GM23248 (cell line): ENCODE results near the gene TSPAN7. TPM values are rescaled to one million over a fixed set of nuclear protein-coding genes. Genes with fewer than 3 reads are reported as not detected.
A peak's percentile ranks its signal among the peaks of the same experiment; 100 is the strongest.

Experiments used
- DNase-seq: peaks from one replicate; pipeline ENCODE4 v3.0.0-alpha.2; 2015
- H2AFZ ChIP-seq: fragments of 200-600 bp; sonication (generic); 2 replicates; pipeline ENCODE4 v1.6.1; 2016; ENCODE audit warnings: antibody characterized with exemption
- H3F3A ChIP-seq: fragments of 200-600 bp; sonication (generic); 2 replicates; pipeline ENCODE4 v1.6.1; 2016; ENCODE audit warnings: mild to moderate bottlenecking, antibody characterized with exemption, mixed run types; ENCODE audit not compliant: insufficient read depth
- H3K27ac ChIP-seq: fragments of 200-600 bp; sonication (generic); 2 replicates; pipeline ENCODE4 v1.5.1; 2016; ENCODE audit warnings: mild to moderate bottlenecking
- H3K27me3 ChIP-seq: fragments of 200-600 bp; sonication (generic); replicated peaks from 2 replicates; pipeline ENCODE4 v1.6.1; 2016; ENCODE audit warnings: mild to moderate bottlenecking; ENCODE audit not compliant: insufficient read depth
- H3K36me3 ChIP-seq: fragments of 200-600 bp; sonication (generic); 2 replicates; pipeline ENCODE4 v1.6.1; 2016; ENCODE audit warnings: low read depth, mild to moderate bottlenecking
- H3K4me1 ChIP-seq: fragments of 200-600 bp; sonication (generic); 2 replicates; pipeline ENCODE4 v1.6.1; 2016; ENCODE audit warnings: mild to moderate bottlenecking; ENCODE audit not compliant: insufficient read depth
- H3K4me2 ChIP-seq: fragments of 200-600 bp; sonication (generic); one replicate; pipeline ENCODE4 v1.6.1; 2016; ENCODE audit warnings: mild to moderate bottlenecking; ENCODE audit not compliant: unreplicated experiment
- H3K4me3 ChIP-seq: fragments of 200-600 bp; sonication (generic); 2 replicates; pipeline ENCODE4 v1.5.1; 2016; ENCODE audit warnings: mild to moderate bottlenecking
- H3K79me2 ChIP-seq: fragments of 200-600 bp; sonication (generic); 2 replicates; pipeline ENCODE4 v1.6.1; 2016; ENCODE audit warnings: mild to moderate bottlenecking; ENCODE audit not compliant: insufficient read depth
- H3K9ac ChIP-seq: fragments of 200-600 bp; sonication (generic); 2 replicates; pipeline ENCODE4 v1.6.1; 2016; ENCODE audit warnings: mild to moderate bottlenecking
- H3K9me2 ChIP-seq: fragments of 200-600 bp; sonication (generic); 2 replicates; pipeline ENCODE4 v1.6.1; 2016; ENCODE audit warnings: mixed run types, mild to moderate bottlenecking, moderate library complexity; ENCODE audit not compliant: insufficient read depth
- H3K9me3 ChIP-seq: fragments of 200-600 bp; sonication (generic); one replicate; pipeline ENCODE4 v1.6.1; 2017; ENCODE audit warnings: low read depth
- H4K20me1 ChIP-seq: fragments of 200-600 bp; sonication (generic); 2 replicates; pipeline ENCODE4 v1.6.0; 2016; ENCODE audit not compliant: insufficient read depth
- EZH2 ChIP-seq: fragments of 200-600 bp; sonication (generic); IDR thresholded peaks from 2 replicates; pipeline ENCODE4 v1.6.1; 2018; ENCODE audit warnings: antibody characterized with exemption, mild to moderate bottlenecking; ENCODE audit not compliant: insufficient read depth, poor library complexity, severe bottlenecking
- EZH2phosphoT487 ChIP-seq: fragments of 200-600 bp; sonication (generic); IDR thresholded peaks from 2 replicates; pipeline ENCODE4 v1.6.1; 2018; ENCODE audit warnings: antibody characterized with exemption, moderate library complexity, mild to moderate bottlenecking, low read depth; ENCODE audit not compliant: insufficient read depth
- WGBS, 2 experiments: methylation state at CpG; one replicate each; pipeline ENCODE4 v1.1.6; 2015 to 2017; ENCODE audit warnings: low lambda C conversion rate in 2 of 2, low coverage in 1 of 2; ENCODE audit errors: missing lambda C conversion rate in 2 of 2; 5-methylcytosine and 5-hydroxymethylcytosine counted together
- in situ Hi-C: fragments of 300-500 bp; cut with MboI; formaldehyde crosslinking; loops from 2 replicates; pipeline ENCODE4 v1.15.0; 2020
- polyA plus RNA-seq: library from polyadenylated mRNA; unstranded; fragments of >200 nt; fragmentation: Nextera tagmentation; extraction: Ambion mirVana; gene quantifications from 2 replicates; pipeline ENCODE4 v1.2.1, GENCODE V29; 2016
- total RNA-seq: library from RNA; depleted of rRNA; stranded (reverse); fragments of >200 nt; shearing (Covaris generic); gene quantifications from 2 replicates; pipeline ENCODE4 v1.2.3, GENCODE V29; 2014

TSPAN7 gene
- total and polyA plus RNA-seq, 2 experiments from 2014 or later = not detected

DNA sequence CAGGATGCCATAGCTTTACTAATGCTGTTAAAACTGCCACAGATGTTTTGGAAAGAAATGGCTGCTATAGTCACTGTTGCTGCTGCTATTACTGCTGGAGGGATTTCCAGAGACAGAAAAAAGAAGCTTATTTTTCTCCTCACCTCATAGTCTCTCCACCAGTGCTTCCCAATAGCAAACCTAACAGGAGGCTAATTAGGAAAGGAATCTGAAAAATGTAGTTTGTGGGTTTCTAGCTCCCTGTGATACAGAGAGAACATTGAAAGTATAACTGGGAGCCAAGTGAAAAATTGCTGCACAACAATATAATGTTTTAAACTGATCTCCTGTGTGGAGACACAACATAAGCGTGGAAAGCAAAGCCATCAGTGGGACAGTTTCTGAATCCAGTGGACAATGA is 8.6 kb upstream of the TSPAN7 start:
- no peak for DNase-seq
- in situ Hi-C loops = no loop called here

DNA sequence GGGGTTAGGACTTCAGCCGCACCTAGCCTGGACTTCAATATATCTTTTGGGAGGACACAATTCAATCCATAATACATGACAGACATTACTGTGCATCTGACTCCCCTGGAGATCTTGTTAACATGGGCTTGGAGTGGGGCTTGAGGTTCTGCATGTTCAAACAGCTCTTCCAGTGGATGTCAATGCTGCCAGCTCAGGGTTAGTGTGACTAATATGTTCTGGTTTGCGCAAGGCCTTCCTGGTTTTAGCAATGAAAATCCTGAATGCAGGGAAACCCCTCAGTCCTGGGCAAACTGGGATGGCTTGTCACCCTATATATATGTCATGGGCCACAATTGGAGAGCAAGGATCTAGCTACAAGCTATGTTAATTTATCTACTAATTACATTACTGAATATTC is 2.7 kb upstream of the TSPAN7 start:
- Histone ChIP-seq H3K9ac (no peak overlapping the region), H3K27ac (no peak overlapping the region), H2AFZ (no peak overlapping the region), H3K79me2 (no peaks in the 10 kb centered on the region), H3K36me3 (no peaks in the 10 kb centered on the region), H3K4me2 (no peak overlapping the region), H3K4me1 (no peaks in the 10 kb centered on the region), H3K9me2 (no peaks in the 10 kb centered on the region), H3F3A (no peaks in the 10 kb centered on the region), H3K4me3 (no peak overlapping the region), H3K9me3 (no peaks in the 10 kb centered on the region), H4K20me1 (no peaks in the 10 kb centered on the region), H3K27me3 (no peaks in the 10 kb centered on the region)
- DNase-seq = peak; percentile 12
- TF ChIP-seq EZH2 (no peak), EZH2phosphoT487 (no peak)
- in situ Hi-C loops = no loop called here
- WGBS, 2 experiments = 82 to 87% methylated on average over 2 of the region's 2 CpGs

More for the DNA sequence above, 8.6 kb upstream of the TSPAN7 start:
- H3K4me1 ChIP-seq = no peaks in the 10 kb centered on the region
- no peak overlapping the region for H2AFZ ChIP-seq
- no peaks in the 10 kb centered on the region for H3K9me3 ChIP-seq
- no peaks in the 10 kb centered on the region for H3K9me2 ChIP-seq
- TF ChIP-seq EZH2phosphoT487 (no peak), EZH2 (no peak)
- H3K4me3 ChIP-seq = no peak overlapping the region
- no peak overlapping the region for H3K27ac ChIP-seq
- no peak overlapping the region for H3K4me2 ChIP-seq
- no peaks in the 10 kb centered on the region for H3K36me3 ChIP-seq
- H4K20me1 ChIP-seq = no peaks in the 10 kb centered on the region
- H3K27me3 ChIP-seq = no peaks in the 10 kb centered on the region
- H3K79me2 ChIP-seq = no peaks in the 10 kb centered on the region
- 38 to 40% methylated on average over 1 of the region's 1 CpG for WGBS, 2 experiments
- no peak overlapping the region for H3K9ac ChIP-seq
- no peaks in the 10 kb centered on the region for H3F3A ChIP-seq

DNA sequence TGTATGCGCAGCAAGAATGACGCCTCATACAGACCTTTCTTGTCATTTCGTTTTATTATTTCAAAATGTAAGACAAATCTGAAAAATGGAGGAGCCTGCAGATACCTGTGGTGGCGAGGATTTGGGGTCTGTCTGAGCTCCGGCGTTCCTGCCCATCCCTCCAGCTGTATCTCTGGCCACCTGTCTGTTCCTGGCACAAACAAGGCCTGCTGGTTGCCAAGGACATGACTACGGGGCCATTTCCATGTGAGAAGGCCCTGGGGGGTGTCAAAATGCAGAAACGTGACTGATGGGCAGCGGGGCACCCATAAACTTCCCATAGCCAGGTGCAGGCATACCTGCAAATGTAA is 591 bp upstream of the TSPAN7 start:
- H3K9me2 ChIP-seq = no peaks in the 10 kb centered on the region
- H3K79me2 ChIP-seq = no peaks in the 10 kb centered on the region
- no peaks in the 10 kb centered on the region for H3K4me1 ChIP-seq
- WGBS, 2 experiments = 39 to 41% methylated on average over 8 to 9 of the region's 9 CpGs
- H3K4me2 ChIP-seq = peak overlapping the region; percentile 68
- H3K36me3 ChIP-seq = no peaks in the 10 kb centered on the region
- H3K9ac ChIP-seq = no peak overlapping the region
- TF ChIP-seq EZH2 (no peak), EZH2phosphoT487 (no peak)
- H3K4me3 ChIP-seq = peak overlapping the region; percentile 64
- DNase-seq = no peak
- peak overlapping the region; percentile 77 for H2AFZ ChIP-seq
- no peaks in the 10 kb centered on the region for H3K27me3 ChIP-seq
- no peaks in the 10 kb centered on the region for H4K20me1 ChIP-seq
- in situ Hi-C loops = no loop called here
- no peak overlapping the region for H3K27ac ChIP-seq
- H3K9me3 ChIP-seq = no peaks in the 10 kb centered on the region
- no peaks in the 10 kb centered on the region for H3F3A ChIP-seq

DNA sequence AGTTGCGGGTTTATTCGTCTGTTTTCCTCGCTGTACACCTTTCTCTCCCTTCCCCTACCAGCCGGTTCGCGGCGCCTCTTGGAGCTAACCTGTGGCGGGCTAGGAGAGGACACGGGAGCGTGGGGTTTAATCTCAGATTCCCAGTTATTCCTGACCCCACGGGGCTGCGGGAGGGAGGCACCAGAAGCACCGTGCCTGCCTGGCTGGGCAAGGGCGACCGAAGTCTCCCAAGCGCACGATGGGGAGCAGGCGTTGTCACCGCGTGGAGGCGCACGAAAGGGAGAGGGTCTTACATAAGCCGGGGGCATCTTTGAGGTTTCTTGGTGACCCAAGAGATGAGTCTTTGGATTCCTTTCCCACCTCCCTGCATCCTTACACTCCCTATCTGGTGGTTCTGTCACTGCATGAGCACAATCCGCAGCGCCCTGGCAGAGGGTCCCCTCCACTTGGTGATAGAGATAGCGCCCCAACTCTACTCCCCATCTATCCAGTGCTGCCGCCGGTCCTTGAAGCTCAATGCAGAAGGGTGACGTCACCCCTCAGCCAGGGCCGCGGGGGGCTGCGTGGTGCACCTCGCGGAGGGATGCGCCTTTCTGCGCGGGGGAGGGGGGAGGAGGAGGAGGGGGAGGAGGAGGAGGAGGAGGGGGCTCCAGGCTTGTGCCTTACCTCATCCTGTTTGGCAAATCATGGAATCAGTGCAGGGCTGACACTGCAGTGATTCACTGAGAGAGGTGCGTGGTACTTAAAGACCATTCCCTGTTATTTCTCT is 793 bp downstream of the TSPAN7 start:
- H3K27me3 ChIP-seq = no peaks in the 10 kb centered on the region
- in situ Hi-C loops = no loop called here
- H3F3A ChIP-seq = no peaks in the 10 kb centered on the region
- no peak overlapping the region for H2AFZ ChIP-seq
- 2 to 3% methylated on average over 25 to 28 of the region's 38 CpGs for WGBS, 2 experiments
- no peaks in the 10 kb centered on the region for H3K9me2 ChIP-seq
- H3K4me3 ChIP-seq = peak overlapping the region; percentile 61; the same call in 1 of the 2 replicates
- no peaks in the 10 kb centered on the region for H3K9me3 ChIP-seq
- no peak overlapping the region for H3K27ac ChIP-seq
- H3K36me3 ChIP-seq = no peaks in the 10 kb centered on the region
- H3K79me2 ChIP-seq = no peaks in the 10 kb centered on the region
- peak; percentile 2 for DNase-seq
- TF ChIP-seq EZH2phosphoT487 (no peak), EZH2 (no peak)
- H3K4me1 ChIP-seq = no peaks in the 10 kb centered on the region
- H3K4me2 ChIP-seq = no peak overlapping the region
- H3K9ac ChIP-seq = no peak overlapping the region
- H4K20me1 ChIP-seq = no peaks in the 10 kb centered on the region

DNA sequence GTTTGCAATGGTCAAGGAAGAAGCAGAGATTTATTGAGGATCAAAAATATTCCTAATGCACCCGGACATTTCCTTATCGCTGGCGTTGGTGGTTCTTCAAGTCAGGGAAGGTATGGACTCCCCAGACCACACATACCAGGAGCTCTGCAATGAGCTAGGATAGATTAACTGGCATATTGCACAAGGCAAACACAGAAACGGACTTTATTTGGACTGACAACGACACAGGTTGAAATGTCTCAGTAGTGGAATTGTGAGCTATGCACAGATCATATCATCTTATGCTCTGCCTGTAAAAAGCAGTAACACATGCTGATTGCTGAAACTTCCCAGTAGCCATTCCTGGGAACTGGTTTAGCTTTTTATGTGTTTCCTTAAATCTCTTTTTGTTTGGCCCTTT is 1.7 kb downstream of the TSPAN7 start:
- Histone ChIP-seq H3K27me3 (no peaks in the 10 kb centered on the region), H3K27ac (no peak overlapping the region), H3K36me3 (no peaks in the 10 kb centered on the region), H4K20me1 (no peaks in the 10 kb centered on the region), H2AFZ (no peak overlapping the region), H3K79me2 (no peaks in the 10 kb centered on the region), H3K9me2 (no peaks in the 10 kb centered on the region), H3K4me3 (no peak overlapping the region), H3F3A (no peaks in the 10 kb centered on the region), H3K9ac (no peak overlapping the region), H3K4me1 (no peaks in the 10 kb centered on the region), H3K4me2 (no peak overlapping the region), H3K9me3 (no peaks in the 10 kb centered on the region)
- no peak for DNase-seq
- TF ChIP-seq EZH2phosphoT487 (no peak), EZH2 (no peak)
- 63 to 70% methylated on average over 4 to 5 of the region's 5 CpGs for WGBS, 2 experiments
- in situ Hi-C loops = no loop called here
